K562 (cell line): ENCODE measurements around the gene C16orf86. TPM values are rescaled to one million over a fixed set of nuclear protein-coding genes. Genes with fewer than 3 reads are reported as not detected.

Experiments
- ATAC-seq: fragments of 200-7000 bp; cut with Tn5 transposase; 3 replicates; pipeline ENCODE4 v1.9.1; 2020; ENCODE audit warnings: moderate library complexity
- BruUV-seq: library from RNA; stranded (reverse); fragments of 400-500 nt; replicated peaks from 2 replicates; lab custom pipeline; 2021; lab: Mats Ljungman, UMichigan
- CTCF ChIA-PET: fragments of 300-600 bp; formaldehyde crosslinking; extraction: SDS; loops from one replicate; lab custom pipeline; 2021; ENCODE audit warnings: low intra/inter-chr PET ratio; lab: Yijun Ruan, JAX
- POLR2A ChIA-PET: fragments of 300-600, 350-650 bp; sonication (Branson Sonifier 250); formaldehyde crosslinking; extraction: SDS; loops from one replicate; lab custom pipeline; 2021; ENCODE audit warnings: antibody characterized with exemption, inconsistent platforms; lab: Yijun Ruan, JAX
- DNase-seq, 4 experiments: peaks; one replicate each; pipeline versions ENCODE4 v3.0.0 to v3.0.0-alpha.2; 2011 to 2018; ENCODE audit warnings: low spot score in 3 of 4, mixed read lengths in 3 of 4; ENCODE audit errors: extremely low read depth in 1 of 4
- FAIRE-seq: peaks from 2 replicates; lab custom pipeline; 2011; peaks lifted over from hg19 to GRCh38; lab: Jason Lieb, UNC
- H2AFZ ChIP-seq: 2 replicates; pipeline ENCODE4 v1.6.0; 2011; ENCODE audit warnings: low read depth, low read length, control low read depth, inconsistent platforms
- H3K27ac ChIP-seq: fragments of 200-600 bp; 3 replicates; pipeline ENCODE4 v1.8.0; 2011; ENCODE audit warnings: low read depth, mild to moderate bottlenecking, control low read depth, inconsistent platforms, low read length, moderate library complexity, mixed read lengths; ENCODE audit errors: extremely low read depth
- H3K27me3 ChIP-seq, 2 experiments: fragments of 300-600 bp in 1 of 2; 2 replicates in 1 of 2; 3 replicates in 1 of 2; pipeline versions ENCODE4 v1.6.0 to v1.8.0; 2011; ENCODE audit warnings: inconsistent platforms in 2 of 2, low read length in 2 of 2, mild to moderate bottlenecking in 1 of 2, mixed read lengths in 1 of 2, moderate library complexity in 1 of 2; ENCODE audit not compliant: control insufficient read depth in 2 of 2, insufficient read depth in 2 of 2
- H3K36me3 ChIP-seq: fragments of 300-600 bp; 3 replicates; pipeline ENCODE4 v1.8.0; 2011; ENCODE audit warnings: mild to moderate bottlenecking, low read length, inconsistent platforms; ENCODE audit not compliant: control insufficient read depth, insufficient read depth
- H3K4me1 ChIP-seq, 2 experiments: fragments of 200-600 bp in 1 of 2; replicated peaks in 1 of 2; 2 replicates in 1 of 2; 3 replicates in 1 of 2; pipeline versions ENCODE4 v1.5.1 to v1.8.0; 2011; ENCODE audit warnings: inconsistent platforms in 2 of 2, low read length in 2 of 2, mild to moderate bottlenecking in 1 of 2, mixed read lengths in 1 of 2, moderate library complexity in 1 of 2; ENCODE audit not compliant: control insufficient read depth in 2 of 2, insufficient read depth in 2 of 2
- H3K4me2 ChIP-seq: 2 replicates; pipeline ENCODE4 v1.6.1; 2011; ENCODE audit warnings: low read length, control low read depth, inconsistent platforms, mixed read lengths; ENCODE audit not compliant: insufficient read depth
- H3K4me3 ChIP-seq: fragments of 200-600 bp; sonication (generic), shearing (Covaris generic); 2 replicates; pipeline ENCODE4 v1.5.1; 2016; ENCODE audit warnings: control low read depth, inconsistent platforms
- H3K79me2 ChIP-seq: fragments of 200-600 bp; 3 replicates; pipeline ENCODE4 v1.8.0; 2011; ENCODE audit warnings: low read length, inconsistent platforms; ENCODE audit not compliant: control insufficient read depth, insufficient read depth
- H3K9ac ChIP-seq, 2 experiments: 2 replicates each; pipeline versions ENCODE4 v1.6.0 to v1.6.1; 2011; ENCODE audit warnings: low read depth in 2 of 2, low read length in 2 of 2, control low read depth in 1 of 2, inconsistent platforms in 1 of 2, mild to moderate bottlenecking in 1 of 2, mixed read lengths in 1 of 2; ENCODE audit not compliant: insufficient read depth in 1 of 2
- H3K9me1 ChIP-seq: one replicate; pipeline ENCODE4 v1.6.0; 2011; ENCODE audit warnings: inconsistent platforms, mild to moderate bottlenecking, low read length, moderate library complexity; ENCODE audit not compliant: control insufficient read depth, insufficient read depth
- H3K9me3 ChIP-seq: replicated peaks from 2 replicates; pipeline ENCODE4 v1.5.1; 2011; ENCODE audit warnings: low read depth, low read length, inconsistent platforms; ENCODE audit not compliant: control insufficient read depth, insufficient read depth
- H4K20me1 ChIP-seq: replicated peaks from 2 replicates; pipeline ENCODE4 v1.6.1; 2011; ENCODE audit warnings: low read length, inconsistent platforms, mixed read lengths; ENCODE audit not compliant: control insufficient read depth, insufficient read depth
- MEIS2 ChIP-seq: fragments of 450-650 bp; IDR thresholded peaks from 2 replicates; pipeline ENCODE4 v1.6.1; 2014; ENCODE audit warnings: mild to moderate bottlenecking; ENCODE audit not compliant: partially characterized antibody
- NRF1 ChIP-seq, 2 experiments: fragments of 450-650 bp; IDR thresholded peaks in 1 of 2; conservative IDR thresholded peaks in 1 of 2; 2 replicates each; pipeline ENCODE4 v1.6.1; 2014; ENCODE audit warnings: mild to moderate bottlenecking in 2 of 2
- ZNF263 ChIP-seq: sonication (generic); formaldehyde crosslinking; IDR thresholded peaks from 2 replicates; pipeline ENCODE4 v1.8.0; 2022; ENCODE audit warnings: mild to moderate bottlenecking, missing genetic modification reagents, borderline replicate concordance
- ZNF436 ChIP-seq: fragments of 250-450, 450-650 bp; sonication (Bioruptor Pico); formaldehyde crosslinking; IDR thresholded peaks from 2 replicates; pipeline ENCODE4 v1.7.0; 2020; ENCODE audit warnings: mild to moderate bottlenecking
- WGBS: fragments of 100-300 bp; shearing (Covaris generic); methylation state at CpG from one replicate; pipeline ENCODE4 v1.1.6; 2016; ENCODE audit warnings: low coverage, mixed read lengths; ENCODE audit not compliant: insufficient coverage; ENCODE audit errors: missing lambda C conversion rate; 5-methylcytosine and 5-hydroxymethylcytosine counted together
- in situ Hi-C: fragments of 300-500 bp; cut with MboI; formaldehyde crosslinking; loops from 4 replicates; pipeline ENCODE4 v1.15.0; 2018; ENCODE audit warnings: inconsistent platforms, mixed read lengths
- intact Hi-C: fragments of 100-400 bp; cut with micrococcal nuclease; formaldehyde crosslinking; loops from 2 replicates; pipeline ENCODE4 v1.14.2; 2022
- polyA plus RNA-seq, 8 experiments: library from polyadenylated mRNA; depleted of rRNA in 4 of 8; stranded (reverse) in 5 of 8; unstranded in 3 of 8; fragments of >200 nt; fragmentation: Nextera tagmentation in 2 of 8; fragmentation: Illumina TruSeq in 1 of 8; extraction: Ambion mirVana in 2 of 8; extraction: Trizol in 1 of 8; gene quantifications; 2 replicates each; pipeline versions ENCODE4 v1.2.1 to v1.2.3, GENCODE V29; 2011 to 2014; ENCODE audit warnings: inconsistent platforms in 1 of 8, missing spikeins in 1 of 8
- total RNA-seq, 7 experiments: library from RNA; depleted of rRNA in 6 of 7; stranded (reverse); fragments of >200 nt in 6 of 7; fragmentation: Illumina TruSeq in 2 of 7; extraction: Trizol in 2 of 7; gene quantifications; 2 replicates each; pipeline versions ENCODE4 v1.2.1 to v1.2.3, GENCODE V29; 2011 to 2021; ENCODE audit warnings: low replicate concordance in 1 of 7
- TF ChIP-seq, protein P1 (sequence below): IDR thresholded peaks from 3 replicates; pipeline ENCODE4 v1.6.1; 2011; ENCODE audit warnings: borderline replicate concordance, mild to moderate bottlenecking, moderate library complexity; ENCODE audit not compliant: insufficient read length; ENCODE audit errors: extremely low read depth

C16orf86 gene
- total and polyA plus RNA-seq, 9 of the 15 experiments (the other 6 are each of a cell fraction or from before 2014, with no cell fraction given) = 0.13 to 1.2 (median 0.27) TPM; not detected in 3

- no peak overlapping the region for H3K4me3 ChIP-seq
- no peak for FAIRE-seq
Observed at GRCh38 chr16:67636713-67637112, 29.9 kb upstream of the C16orf86 start.

More at GRCh38 chr16:67636713-67637112, 29.9 kb upstream of the C16orf86 start:
- Histone ChIP-seq H3K9me1 (no peaks in the 10 kb centered on the region), H3K27ac (no peak overlapping the region), H2AFZ (no peak overlapping the region), H3K79me2 (no peaks in the 10 kb centered on the region), H3K9me3 (no peaks in the 10 kb centered on the region), H3K4me1 (no peaks in the 10 kb centered on the region; a peak in 1 of 5 replicates), H3K9ac (no peak overlapping the region), H3K4me2 (no peak overlapping the region), H4K20me1 (no peaks in the 10 kb centered on the region), H3K27me3 (no peaks in the 10 kb centered on the region), H3K36me3 (peaks cover 60% of the 10 kb centered on the region)
- POLR2A ChIA-PET = interaction anchor here (1.1 kb wide), 1 partner anchor 13 kb away, joined by 4 read pairs; no protein-coding TSS in a partner anchor
- DNase-seq (no peak), ATAC-seq (no peak)
- BruUV-seq = no TSS peak
- intact Hi-C loops (no loop called here), in situ Hi-C loops (no loop called here)
- WGBS = 97% methylated on average over 8 of the region's 8 CpGs
- TF ChIP-seq NRF1 (conservative IDR thresholded peaks at IDR 0.05 in 1 of 2, IDR thresholded peaks at IDR 0.05 in 1 of 2) = no peak
- no peak for TF ChIP-seq ZNF263 (CRISPR knock-in tag)
- TF ChIP-seq, protein P1, sequence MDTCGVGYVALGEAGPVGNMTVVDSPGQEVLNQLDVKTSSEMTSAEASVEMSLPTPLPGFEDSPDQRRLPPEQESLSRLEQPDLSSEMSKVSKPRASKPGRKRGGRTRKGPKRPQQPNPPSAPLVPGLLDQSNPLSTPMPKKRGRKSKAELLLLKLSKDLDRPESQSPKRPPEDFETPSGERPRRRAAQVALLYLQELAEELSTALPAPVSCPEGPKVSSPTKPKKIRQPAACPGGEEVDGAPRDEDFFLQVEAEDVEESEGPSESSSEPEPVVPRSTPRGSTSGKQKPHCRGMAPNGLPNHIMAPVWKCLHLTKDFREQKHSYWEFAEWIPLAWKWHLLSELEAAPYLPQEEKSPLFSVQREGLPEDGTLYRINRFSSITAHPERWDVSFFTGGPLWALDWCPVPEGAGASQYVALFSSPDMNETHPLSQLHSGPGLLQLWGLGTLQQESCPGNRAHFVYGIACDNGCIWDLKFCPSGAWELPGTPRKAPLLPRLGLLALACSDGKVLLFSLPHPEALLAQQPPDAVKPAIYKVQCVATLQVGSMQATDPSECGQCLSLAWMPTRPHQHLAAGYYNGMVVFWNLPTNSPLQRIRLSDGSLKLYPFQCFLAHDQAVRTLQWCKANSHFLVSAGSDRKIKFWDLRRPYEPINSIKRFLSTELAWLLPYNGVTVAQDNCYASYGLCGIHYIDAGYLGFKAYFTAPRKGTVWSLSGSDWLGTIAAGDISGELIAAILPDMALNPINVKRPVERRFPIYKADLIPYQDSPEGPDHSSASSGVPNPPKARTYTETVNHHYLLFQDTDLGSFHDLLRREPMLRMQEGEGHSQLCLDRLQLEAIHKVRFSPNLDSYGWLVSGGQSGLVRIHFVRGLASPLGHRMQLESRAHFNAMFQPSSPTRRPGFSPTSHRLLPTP = no peak
- no peak for TF ChIP-seq ZNF436
- TF ChIP-seq MEIS2 = no peak
- CTCF ChIA-PET = no interaction called here
